GM23248 (cell line): ENCODE measurements around the gene NOL4L. TPM values are rescaled to one million over a fixed set of nuclear protein-coding genes. Genes with fewer than 3 reads are reported as not detected.

Experiments
- DNase-seq: peaks from one replicate; pipeline ENCODE4 v3.0.0-alpha.2; 2015
- H2AFZ ChIP-seq: fragments of 200-600 bp; sonication (generic); 2 replicates; pipeline ENCODE4 v1.6.1; 2016; ENCODE audit warnings: antibody characterized with exemption
- H3F3A ChIP-seq: fragments of 200-600 bp; sonication (generic); 2 replicates; pipeline ENCODE4 v1.6.1; 2016; ENCODE audit warnings: mild to moderate bottlenecking, antibody characterized with exemption, mixed run types; ENCODE audit not compliant: insufficient read depth
- H3K27ac ChIP-seq: fragments of 200-600 bp; sonication (generic); 2 replicates; pipeline ENCODE4 v1.5.1; 2016; ENCODE audit warnings: mild to moderate bottlenecking
- H3K27me3 ChIP-seq: fragments of 200-600 bp; sonication (generic); replicated peaks from 2 replicates; pipeline ENCODE4 v1.6.1; 2016; ENCODE audit warnings: mild to moderate bottlenecking; ENCODE audit not compliant: insufficient read depth
- H3K36me3 ChIP-seq: fragments of 200-600 bp; sonication (generic); 2 replicates; pipeline ENCODE4 v1.6.1; 2016; ENCODE audit warnings: low read depth, mild to moderate bottlenecking
- H3K4me1 ChIP-seq: fragments of 200-600 bp; sonication (generic); 2 replicates; pipeline ENCODE4 v1.6.1; 2016; ENCODE audit warnings: mild to moderate bottlenecking; ENCODE audit not compliant: insufficient read depth
- H3K4me2 ChIP-seq: fragments of 200-600 bp; sonication (generic); one replicate; pipeline ENCODE4 v1.6.1; 2016; ENCODE audit warnings: mild to moderate bottlenecking; ENCODE audit not compliant: unreplicated experiment
- H3K4me3 ChIP-seq: fragments of 200-600 bp; sonication (generic); 2 replicates; pipeline ENCODE4 v1.5.1; 2016; ENCODE audit warnings: mild to moderate bottlenecking
- H3K79me2 ChIP-seq: fragments of 200-600 bp; sonication (generic); 2 replicates; pipeline ENCODE4 v1.6.1; 2016; ENCODE audit warnings: mild to moderate bottlenecking; ENCODE audit not compliant: insufficient read depth
- H3K9ac ChIP-seq: fragments of 200-600 bp; sonication (generic); 2 replicates; pipeline ENCODE4 v1.6.1; 2016; ENCODE audit warnings: mild to moderate bottlenecking
- H3K9me2 ChIP-seq: fragments of 200-600 bp; sonication (generic); 2 replicates; pipeline ENCODE4 v1.6.1; 2016; ENCODE audit warnings: mixed run types, mild to moderate bottlenecking, moderate library complexity; ENCODE audit not compliant: insufficient read depth
- H3K9me3 ChIP-seq: fragments of 200-600 bp; sonication (generic); one replicate; pipeline ENCODE4 v1.6.1; 2017; ENCODE audit warnings: low read depth
- H4K20me1 ChIP-seq: fragments of 200-600 bp; sonication (generic); 2 replicates; pipeline ENCODE4 v1.6.0; 2016; ENCODE audit not compliant: insufficient read depth
- EZH2 ChIP-seq: fragments of 200-600 bp; sonication (generic); IDR thresholded peaks from 2 replicates; pipeline ENCODE4 v1.6.1; 2018; ENCODE audit warnings: antibody characterized with exemption, mild to moderate bottlenecking; ENCODE audit not compliant: insufficient read depth, poor library complexity, severe bottlenecking
- EZH2phosphoT487 ChIP-seq: fragments of 200-600 bp; sonication (generic); IDR thresholded peaks from 2 replicates; pipeline ENCODE4 v1.6.1; 2018; ENCODE audit warnings: antibody characterized with exemption, moderate library complexity, mild to moderate bottlenecking, low read depth; ENCODE audit not compliant: insufficient read depth
- WGBS, 2 experiments: methylation state at CpG; one replicate each; pipeline ENCODE4 v1.1.6; 2015 to 2017; ENCODE audit warnings: low lambda C conversion rate in 2 of 2, low coverage in 1 of 2; ENCODE audit errors: missing lambda C conversion rate in 2 of 2; 5-methylcytosine and 5-hydroxymethylcytosine counted together
- in situ Hi-C: fragments of 300-500 bp; cut with MboI; formaldehyde crosslinking; loops from 2 replicates; pipeline ENCODE4 v1.15.0; 2020
- polyA plus RNA-seq: library from polyadenylated mRNA; unstranded; fragments of >200 nt; fragmentation: Nextera tagmentation; extraction: Ambion mirVana; gene quantifications from 2 replicates; pipeline ENCODE4 v1.2.1, GENCODE V29; 2016
- total RNA-seq: library from RNA; depleted of rRNA; stranded (reverse); fragments of >200 nt; shearing (Covaris generic); gene quantifications from 2 replicates; pipeline ENCODE4 v1.2.3, GENCODE V29; 2014

The NOL4L gene
- total and polyA plus RNA-seq, 2 experiments from 2014 or later = 5.2 to 7.9 TPM

GRCh38 chr20:32447136-32448027 is 137.8 kb downstream of the NOL4L start:
- no peak overlapping the region for H3K4me3 ChIP-seq

GRCh38 chr20:32446301-32447100 is 138.6 kb downstream of the NOL4L start:
- no peak overlapping the region for H2AFZ ChIP-seq
- H3K79me2 ChIP-seq = peaks cover 29% of the 10 kb centered on the region
- TF ChIP-seq EZH2 (no peak), EZH2phosphoT487 (no peak)
- H3K9me2 ChIP-seq = no peaks in the 10 kb centered on the region
- no peaks in the 10 kb centered on the region for H3K4me1 ChIP-seq
- no peaks in the 10 kb centered on the region for H3K9me3 ChIP-seq
- no peak for DNase-seq
- H3K4me3 ChIP-seq = no peak overlapping the region
- H3K27ac ChIP-seq = no peak overlapping the region
- H3K36me3 ChIP-seq = peaks cover 5% of the 10 kb centered on the region; the same call in 1 of the 2 replicates
- no peaks in the 10 kb centered on the region for H3K27me3 ChIP-seq
- WGBS, 2 experiments = 93 to 96% methylated on average over 14 of the region's 14 CpGs
- no peak overlapping the region for H3K4me2 ChIP-seq
- H4K20me1 ChIP-seq = no peaks in the 10 kb centered on the region
- in situ Hi-C loops = no loop called here
- peaks cover 27% of the 10 kb centered on the region for H3F3A ChIP-seq
- H3K9ac ChIP-seq = no peak overlapping the region

More at GRCh38 chr20:32447136-32448027, 137.8 kb downstream of the NOL4L start:
- Histone ChIP-seq H3K27ac (no peak overlapping the region), H2AFZ (no peak overlapping the region), H3K9me2 (no peaks in the 10 kb centered on the region), H3K4me2 (no peak overlapping the region), H3K79me2 (peaks cover 21% of the 10 kb centered on the region), H3K36me3 (peaks cover 5% of the 10 kb centered on the region; the same call in 1 of the 2 replicates), H4K20me1 (no peaks in the 10 kb centered on the region), H3K9ac (no peak overlapping the region), H3K9me3 (no peaks in the 10 kb centered on the region), H3F3A (peaks cover 27% of the 10 kb centered on the region), H3K4me1 (no peaks in the 10 kb centered on the region), H3K27me3 (no peaks in the 10 kb centered on the region)
- no peak for TF ChIP-seq EZH2
- TF ChIP-seq EZH2phosphoT487 = no peak
- no peak for DNase-seq
- in situ Hi-C loops = no loop called here
- WGBS, 2 experiments = 86 to 89% methylated on average over 18 to 22 of the region's 22 CpGs

GRCh38 chr20:32445539-32446273 is 139.4 kb downstream of the NOL4L start:
- Histone ChIP-seq H3K27ac (no peak overlapping the region), H3K9ac (no peak overlapping the region), H2AFZ (no peak overlapping the region), H3K79me2 (peaks cover 36% of the 10 kb centered on the region), H3K4me3 (no peak overlapping the region), H3K9me3 (no peaks in the 10 kb centered on the region), H3K9me2 (no peaks in the 10 kb centered on the region), H3F3A (peaks cover 27% of the 10 kb centered on the region), H3K36me3 (peaks cover 5% of the 10 kb centered on the region; the same call in 1 of the 2 replicates), H3K4me1 (no peaks in the 10 kb centered on the region), H3K4me2 (no peak overlapping the region), H4K20me1 (no peaks in the 10 kb centered on the region), H3K27me3 (no peaks in the 10 kb centered on the region)
- in situ Hi-C loops = no loop called here
- 69 to 72% methylated on average over 12 of the region's 12 CpGs for WGBS, 2 experiments
- no peak for TF ChIP-seq EZH2
- no peak for TF ChIP-seq EZH2phosphoT487
- no peak for DNase-seq
